ENCODE data around the gene IGFBP6. TPM values are rescaled to one million over a fixed set of nuclear protein-coding genes. Genes with fewer than 3 reads are reported as not detected.

IGFBP6 gene
- total RNA-seq (2021), result 4.2 and 5.7 TPM in 2 replicates
- long read RNA-seq, transcript IGFBP6-201 (4 exons, 1,169 nt), result major isoform, 14 of 15 reads
- long read RNA-seq, partial matches to known transcripts, result 0 of 15 reads
- long read RNA-seq, other reads (novel, unspliced or antisense), result 1 of 15 reads

- Histone ChIP-seq H3K27ac (ENCODE audit: insufficient read length, low read depth, low read length) (no peak within 1 kb of the TSS), H2AK5ac (ENCODE audit: insufficient read length, low read length) (no peak within 1 kb of the TSS), H2BK120ac (ENCODE audit: low read depth, low read length, poor library complexity, severe bottlenecking) (no peak within 1 kb of the TSS), H3K56ac (ENCODE audit: insufficient read length, low read depth, low read length) (no peak within 1 kb of the TSS), H2BK5ac (ENCODE audit: insufficient read length, low read length) (no peak within 1 kb of the TSS), H3K79me1 (ENCODE audit: insufficient read depth, low read depth, low read length, poor library complexity, severe bottlenecking) (no peaks in the 10 kb centered on the region), H3K4me2 (ENCODE audit: insufficient read depth, insufficient read length, low read length) (peak within 1 kb of the TSS; percentile 98), H3K23ac (ENCODE audit: insufficient read length, low read depth, low read length) (no peak within 1 kb of the TSS), H3K18ac (ENCODE audit: insufficient read length, low read depth, low read length) (no peak within 1 kb of the TSS), H3K4me1 (ENCODE audit: insufficient read depth, low read length) (peaks cover 6% of the 10 kb centered on the region; the same call in 1 of the 2 replicates), H3K9me3 (ENCODE audit: control insufficient read depth, low read depth, low read length) (no peaks in the 10 kb centered on the region), H4K8ac (replicated peaks; ENCODE audit: insufficient read length, low read depth, low read length) (no peak within 1 kb of the TSS), H4K5ac (ENCODE audit: insufficient read length, low read depth, low read length) (no peak within 1 kb of the TSS), H3T11ph (ENCODE audit: low read length) (no peak within 1 kb of the TSS), H2AFZ (ENCODE audit: low read length) (peak within 1 kb of the TSS; percentile 79), H3K14ac (ENCODE audit: insufficient read depth, low read length) (no peak within 1 kb of the TSS; the same call in 1 of the 2 replicates), H3K27me3 (ENCODE audit: insufficient read depth, low read length) (no peaks in the 10 kb centered on the region; the same call in 1 of the 2 replicates), H3K23me2 (ENCODE audit: insufficient read length, low read depth, low read length, poor library complexity, severe bottlenecking) (peaks cover 24% of the 10 kb centered on the region), H2BK15ac (ENCODE audit: low read depth, low read length) (no peak within 1 kb of the TSS), H2BK12ac (ENCODE audit: insufficient read length, low read depth, low read length) (no peak within 1 kb of the TSS), H3K9ac (ENCODE audit: extremely low read depth, insufficient read length, low read length) (no peak within 1 kb of the TSS), H4K91ac (ENCODE audit: insufficient read length, low read depth, low read length) (no peak within 1 kb of the TSS), H3K4ac (ENCODE audit: low read depth, low read length) (no peak within 1 kb of the TSS), H4K20me1 (ENCODE audit: control insufficient read depth, insufficient read depth, insufficient read length) (no peaks in the 10 kb centered on the region), H3K79me2 (ENCODE audit: insufficient read depth, low read length) (no peaks in the 10 kb centered on the region), H2BK20ac (ENCODE audit: low read depth, low read length, poor library complexity, severe bottlenecking) (no peak within 1 kb of the TSS)
- no CpG with 5 or more reads among the region's 51 CpGs for WGBS (ENCODE audit: extremely low coverage, insufficient read length, low lambda C conversion rate)
- TF ChIP-seq CTCF (conservative IDR thresholded peaks at IDR 0.05), result no peak
- H3K36me3 Mint-ChIP-seq (ENCODE audit: insufficient read depth in 1 of 3, low read depth in 3 of 3), result no peaks in the 10 kb centered on the region; a peak in 1 of 7 replicates
- peaks cover 27 to 37% of the 10 kb centered on the region in 2 experiments for H3K4me1 Mint-ChIP-seq
- H3K27me3 Mint-ChIP-seq (ENCODE audit: low read depth), result peaks cover 72% of the 10 kb centered on the region
- H3K9me3 Mint-ChIP-seq, result peaks cover 0 to 3% of the 10 kb centered on the region in 2 experiments; a peak in 1 of 5 replicates
- no peak within 1 kb of the TSS; a peak in 1 of 7 replicates for H3K27ac Mint-ChIP-seq
- H3K4me3 Mint-ChIP-seq, result peak within 1 kb of the TSS; percentile 68 to 91
- DNase-seq, result peak; percentile 73
Measured at GRCh38 chr12:53097564-53098353, at the start of gene IGFBP6. IGFBP6 (plus strand) TSS chr12:53097667; CDS start chr12:53097718, 51 bp downstream.
